Middle frontal gyrus (tissue), 1 donor: ENCODE data around the gene TOMM40L.
"Not testable (repeated sequence)": the region's sequence is repeated elsewhere in the genome, so short reads cannot be mapped to it uniquely, and the experiment has no call there.

Experiments used
- DNase-seq: peaks from one replicate; pipeline ENCODE4 v3.0.0-alpha.2; 2015; ENCODE audit warnings: low spot score; ENCODE audit errors: extremely low spot score

Gene TOMM40L

DNA sequence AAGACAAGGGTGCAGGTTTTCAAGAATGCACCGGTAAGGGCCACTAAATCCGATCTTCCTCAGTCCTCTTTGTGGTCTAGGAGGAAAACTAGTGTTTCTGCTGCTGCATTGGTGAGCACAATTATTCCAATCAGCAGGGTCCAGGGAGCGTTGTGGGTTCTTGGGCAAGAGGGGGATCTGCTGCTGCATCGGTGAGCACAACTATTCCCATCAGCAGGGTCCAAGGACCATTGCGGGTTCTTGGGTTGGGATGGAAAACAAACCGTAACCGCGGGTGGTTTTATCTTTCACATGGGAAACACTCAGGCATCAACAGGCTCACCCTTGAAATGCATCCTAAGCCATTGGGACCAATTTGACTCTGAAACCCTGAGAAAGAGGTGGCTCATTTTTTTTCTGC, 25.7 kb downstream of the TOMM40L start:
- DNase-seq: no peak

DNA sequence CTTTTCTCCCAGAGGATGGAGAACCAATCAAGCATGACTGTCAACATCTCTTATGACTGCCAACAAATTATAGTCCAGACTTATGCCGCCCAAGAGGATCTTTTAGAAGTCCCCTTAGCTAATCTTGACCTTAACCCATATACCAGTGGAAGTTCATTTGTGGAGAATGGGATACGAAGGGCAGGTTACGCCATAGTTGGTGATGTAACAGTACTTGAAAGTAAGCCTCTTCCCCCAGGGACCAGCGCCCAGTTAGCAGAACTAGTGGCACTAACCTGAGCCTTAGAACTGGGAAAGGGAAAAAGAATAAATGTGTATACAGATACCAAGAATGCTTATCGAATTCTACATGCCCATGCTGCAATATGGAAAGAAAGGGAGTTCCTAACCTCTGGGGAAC, 29.4 kb downstream of the TOMM40L start:
- DNase-seq: not testable (repeated sequence)

DNA sequence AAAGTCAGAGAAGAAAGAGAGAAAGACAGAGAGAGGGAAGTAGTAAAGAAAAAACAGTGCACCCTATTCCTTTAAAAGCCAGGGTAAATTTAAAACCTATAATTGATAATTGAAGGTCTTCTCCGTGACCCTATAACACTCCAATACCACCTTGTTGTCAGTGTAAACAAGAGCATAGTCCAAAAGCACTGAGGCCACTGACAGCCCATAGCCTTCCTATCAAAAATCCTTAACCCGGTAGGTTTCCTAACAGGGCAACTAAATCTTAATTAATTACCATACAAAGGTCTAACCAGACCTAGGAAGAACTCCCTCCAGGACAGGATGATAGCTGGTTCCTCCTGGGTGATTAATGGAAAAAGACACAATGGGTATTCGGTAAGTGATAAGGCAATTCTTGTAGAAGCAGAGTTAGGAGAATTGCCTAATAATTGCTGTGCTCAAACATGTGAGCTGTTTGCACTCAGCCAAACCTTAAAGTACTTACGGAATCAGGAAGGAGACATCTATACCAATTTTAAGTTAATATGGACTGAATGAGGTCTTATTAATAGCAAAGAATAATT, 30.2 kb downstream of the TOMM40L start:
- DNase-seq: not testable (repeated sequence)

DNA sequence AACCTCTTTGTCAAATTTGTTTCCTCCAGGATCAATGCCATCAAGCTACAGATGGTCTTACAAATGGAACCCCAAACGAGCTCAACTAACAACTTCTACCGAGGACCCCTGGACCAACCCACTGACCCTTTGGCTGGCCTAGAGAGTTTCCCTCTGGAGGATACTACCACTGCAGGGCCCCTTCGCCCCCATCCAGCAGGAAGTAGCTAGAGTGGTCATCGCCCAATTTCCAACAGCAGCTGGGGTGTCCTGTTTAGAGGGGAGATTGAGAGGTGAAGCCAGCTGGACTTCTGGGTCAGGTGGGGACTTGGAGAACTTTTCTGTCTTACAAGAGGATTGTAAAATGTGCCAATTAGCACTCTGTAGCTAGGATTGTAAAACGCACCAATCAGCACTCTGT, 31.2 kb downstream of the TOMM40L start:
- not testable (repeated sequence) for DNase-seq

DNA sequence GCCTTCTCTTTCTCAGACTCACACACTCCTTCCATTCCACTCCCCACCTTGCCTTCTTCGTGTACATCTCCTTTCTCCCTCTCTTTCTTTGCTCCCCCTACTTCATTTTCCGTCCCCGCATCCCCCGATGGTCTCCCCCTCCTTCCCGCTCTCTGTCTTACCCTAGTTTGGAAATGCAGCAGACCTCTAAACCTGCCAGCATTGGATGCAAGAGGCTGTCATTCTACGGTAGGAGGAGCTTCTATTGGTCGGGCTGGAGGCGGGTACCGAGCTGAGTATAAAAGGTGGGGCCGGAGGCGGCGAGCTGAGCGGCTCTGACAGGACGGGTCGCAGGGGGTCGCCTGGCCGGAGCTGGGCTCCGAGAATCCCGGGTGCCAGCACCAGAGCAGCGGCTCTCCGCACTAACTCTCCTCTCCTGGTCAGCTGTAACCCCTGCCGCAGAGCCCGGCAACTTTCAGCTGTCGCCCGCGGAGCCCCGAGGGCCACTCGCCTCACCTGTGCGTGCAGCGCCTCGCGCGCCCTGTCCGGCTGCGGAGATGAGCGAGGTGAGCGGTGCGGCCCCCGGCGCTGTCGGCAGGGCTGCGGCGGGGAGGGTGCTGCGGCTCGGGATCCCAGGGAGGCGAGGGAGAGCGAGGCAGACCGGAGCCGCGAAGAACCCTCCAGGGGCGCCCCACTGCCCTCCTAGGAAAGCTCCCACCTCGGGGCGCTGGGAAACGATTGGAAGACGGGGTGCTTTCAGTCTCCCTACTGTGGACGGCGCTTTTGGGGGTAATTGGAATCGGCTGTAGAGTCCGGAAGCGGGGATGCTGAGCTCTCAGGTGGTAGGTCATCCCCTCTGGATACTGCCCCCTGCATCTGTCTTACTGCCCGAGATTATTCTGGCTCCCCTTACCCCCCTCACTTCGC, 32.8 kb downstream of the TOMM40L start, which contains the start of gene PCP4L1:
Gene PCP4L1, plus strand, starts transcription at position 307 of the 906 bp plus-strand sequence. Its CDS starts 230 bp downstream, at position 537.
- DNase-seq: no peak

DNA sequence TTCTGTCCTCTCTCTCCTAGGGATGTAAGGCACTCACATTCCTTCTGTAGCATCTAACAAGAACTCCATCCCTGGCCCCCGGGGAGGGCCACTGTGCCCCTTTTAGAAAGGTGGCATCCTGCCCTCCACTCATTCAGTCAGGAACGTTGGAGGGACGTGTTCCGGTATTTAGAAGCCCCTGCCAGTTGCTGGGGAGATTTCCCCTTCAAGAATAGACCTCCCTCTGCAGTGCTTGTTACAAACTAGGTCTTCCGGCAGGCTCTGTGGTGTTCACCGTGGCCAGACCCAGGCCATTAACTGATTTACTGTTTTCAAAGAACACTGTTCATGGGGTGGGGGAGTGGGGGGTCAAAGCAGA, 33.5 kb downstream of the TOMM40L start:
- no peak for DNase-seq

DNA sequence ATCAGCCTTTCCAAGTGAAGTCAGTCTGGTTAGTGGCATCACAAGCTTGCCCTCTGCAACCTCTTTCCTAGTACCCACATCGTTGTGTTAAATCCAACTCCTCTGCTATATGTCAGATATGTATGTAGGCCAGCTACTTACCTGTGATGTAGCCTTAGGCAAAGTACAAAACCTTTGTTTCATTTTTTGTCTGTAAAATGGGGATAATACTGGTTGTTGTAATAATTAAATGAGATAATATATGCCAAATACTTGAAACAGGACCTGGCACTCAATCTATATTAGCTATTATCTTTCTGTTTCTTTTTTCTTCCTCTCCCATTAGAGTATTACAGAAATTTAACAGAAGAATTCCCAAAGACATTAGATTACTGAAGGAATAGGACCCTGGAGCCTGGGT, 33.9 kb downstream of the TOMM40L start:
- no peak for DNase-seq

DNA sequence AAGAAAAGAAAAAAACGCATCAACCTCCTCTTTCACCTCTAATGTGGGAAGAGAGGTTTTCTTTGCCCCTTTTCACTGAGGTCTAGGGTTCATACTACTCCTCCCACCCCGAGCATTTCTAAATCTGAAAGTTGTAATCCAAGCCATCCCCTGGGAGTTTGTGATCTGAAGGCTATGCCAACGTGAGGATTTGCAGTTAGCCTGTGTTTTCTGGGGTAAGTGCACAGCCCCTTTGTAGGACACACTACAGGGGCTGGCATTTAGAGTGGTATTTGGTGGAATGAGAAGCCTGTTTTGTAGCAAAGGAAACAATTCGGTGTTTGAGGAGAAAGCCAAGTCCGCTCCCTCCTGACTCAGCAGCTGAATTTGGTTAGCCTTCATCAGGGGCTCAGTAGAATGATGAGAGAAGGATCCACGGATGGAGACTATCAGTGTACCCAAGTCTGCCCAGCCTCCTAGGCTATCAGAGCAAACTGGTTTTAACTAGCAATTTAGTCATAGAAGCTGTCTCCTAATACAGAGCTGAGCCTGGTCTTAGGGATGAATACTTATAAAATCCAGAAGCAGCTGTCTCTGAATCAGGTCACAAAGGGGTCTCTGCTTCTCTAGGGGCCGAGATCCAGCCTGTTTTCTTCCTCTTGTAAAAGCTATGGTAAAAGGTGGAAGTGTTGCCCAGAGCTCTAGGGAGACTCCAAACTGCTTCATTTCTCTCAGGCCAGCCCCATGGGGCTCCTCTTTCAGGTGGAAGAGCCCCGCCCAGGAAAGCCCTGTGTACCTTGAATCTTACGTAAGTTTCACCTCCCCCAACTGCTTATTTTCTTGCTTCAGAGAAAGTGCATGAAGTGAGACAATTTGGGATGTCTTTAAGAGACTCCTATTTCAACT, 34.8 kb downstream of the TOMM40L start:
- no peak for DNase-seq

DNA sequence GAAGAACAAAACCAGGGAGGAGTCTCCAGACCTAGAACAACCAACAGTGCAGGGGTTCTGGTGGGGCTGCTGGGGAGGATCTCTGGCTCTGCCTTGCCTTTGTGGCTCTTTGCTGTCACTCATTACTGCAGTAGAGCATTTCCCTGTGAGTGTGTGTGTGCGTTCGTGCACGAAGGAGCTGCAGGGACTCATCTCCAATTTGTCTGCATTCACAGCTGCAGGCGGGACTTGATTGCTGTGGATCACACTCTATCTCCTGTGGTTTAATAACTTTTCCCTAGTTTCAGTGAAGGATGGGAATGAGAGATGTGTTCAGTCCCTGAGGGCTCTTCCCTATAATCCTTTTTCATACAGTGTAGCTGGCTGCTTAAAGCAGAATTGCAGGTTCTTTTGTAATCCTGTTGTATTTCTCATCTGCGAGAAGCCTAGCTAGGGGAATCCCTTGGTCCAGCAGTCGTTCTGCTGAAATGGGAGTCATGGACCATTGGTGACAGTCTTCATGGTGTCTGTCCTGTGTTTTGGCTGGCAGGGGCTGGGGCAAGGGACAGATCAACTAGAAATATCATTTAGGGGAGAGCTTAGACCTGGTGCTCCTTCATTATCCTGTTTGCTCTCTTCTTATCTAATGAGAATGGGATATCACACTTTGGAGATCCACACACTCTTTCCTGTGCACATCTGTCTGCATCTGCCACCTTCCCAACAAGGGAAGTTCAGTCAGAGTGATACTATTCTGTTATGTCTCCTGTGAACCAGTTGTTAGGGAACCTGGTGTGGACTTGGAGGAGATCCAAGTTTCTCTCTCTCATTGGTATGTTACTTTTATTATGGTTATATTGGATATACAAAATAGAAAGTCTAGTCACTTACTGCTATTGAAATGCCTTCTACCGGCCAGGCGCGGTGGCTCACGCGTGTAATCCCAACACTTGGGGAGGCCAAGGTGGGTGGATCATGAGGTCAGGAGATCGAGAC, 35.7 kb downstream of the TOMM40L start:
- no peak for DNase-seq

DNA sequence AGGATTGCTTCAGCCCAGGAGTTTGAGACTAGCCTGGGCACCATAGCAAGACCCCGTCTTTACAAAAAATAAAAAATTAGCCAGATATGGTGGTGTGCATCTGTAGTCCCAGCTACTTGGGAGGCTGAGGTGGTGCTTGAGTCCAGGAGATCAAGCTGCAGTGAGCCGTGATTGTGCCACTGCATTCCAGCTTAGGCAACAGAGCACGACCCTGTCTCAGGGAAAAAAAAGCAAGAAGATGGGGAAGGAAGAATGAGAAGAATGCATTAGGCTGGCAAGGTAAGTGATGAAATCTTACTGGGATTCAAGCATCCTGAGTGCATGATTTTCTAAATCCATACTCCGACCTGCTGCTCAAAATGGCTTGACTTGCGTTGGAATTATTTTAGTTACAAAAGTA, 39.4 kb downstream of the TOMM40L start:
- DNase-seq: no peak

DNA sequence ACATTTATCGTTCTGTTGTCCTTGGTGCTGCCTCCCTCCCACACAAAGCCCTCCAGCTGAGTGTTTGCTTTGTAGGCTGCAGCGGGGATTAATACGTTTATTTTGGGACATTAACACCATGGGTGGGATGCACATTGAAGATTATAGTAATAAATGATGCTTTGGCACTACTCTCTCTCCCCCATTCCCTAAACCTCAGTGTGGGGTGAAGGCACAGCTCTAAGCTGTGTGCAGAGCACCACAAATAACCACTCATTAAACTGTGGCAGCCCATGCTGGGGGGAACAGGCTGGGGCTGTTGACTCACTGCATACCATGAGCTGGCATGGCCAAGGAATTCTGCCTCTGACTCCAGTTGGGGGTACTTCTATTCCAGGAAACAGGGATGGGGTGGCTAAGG, 40.3 kb downstream of the TOMM40L start:
- no peak for DNase-seq

DNA sequence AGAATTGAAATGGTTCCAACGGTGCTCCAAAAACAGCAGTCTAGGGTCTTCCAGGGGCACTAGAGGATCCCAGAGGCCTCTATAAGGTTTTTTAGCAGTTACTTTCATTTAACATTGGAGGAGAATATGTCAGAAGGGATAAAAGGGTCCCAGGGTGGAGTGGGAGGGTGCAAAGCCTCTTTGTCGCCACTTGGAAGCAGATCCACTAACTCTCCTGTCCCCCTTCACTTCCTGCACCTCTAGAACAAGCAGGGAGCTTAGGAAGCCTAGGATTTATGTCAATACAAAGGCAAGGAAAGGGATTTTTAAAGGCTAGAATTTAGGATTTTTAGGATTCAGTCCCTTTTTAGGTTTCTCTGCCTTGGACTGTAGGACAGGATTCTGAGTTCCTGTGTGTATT, 41.0 kb downstream of the TOMM40L start:
- DNase-seq: no peak

DNA sequence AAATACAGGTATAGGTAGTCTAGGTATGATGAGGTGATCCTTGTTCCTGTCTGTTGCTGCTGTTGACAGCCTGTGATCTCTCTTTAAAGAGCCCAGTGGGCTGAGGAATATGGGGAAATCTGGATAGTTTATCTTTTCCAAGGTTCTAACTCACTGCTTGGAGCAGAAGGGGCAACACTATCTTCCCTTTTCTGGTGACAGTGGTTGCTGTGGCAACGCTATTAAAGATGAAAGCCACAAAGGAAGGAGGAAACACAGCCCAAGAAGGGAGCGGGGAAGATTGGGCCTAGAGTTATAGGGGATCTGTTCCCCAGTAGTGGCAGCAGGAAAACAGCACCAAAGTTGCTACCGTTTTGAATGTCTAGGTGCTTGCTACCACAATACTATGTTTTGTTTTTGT, 41.5 kb downstream of the TOMM40L start:
- DNase-seq: no peak

DNA sequence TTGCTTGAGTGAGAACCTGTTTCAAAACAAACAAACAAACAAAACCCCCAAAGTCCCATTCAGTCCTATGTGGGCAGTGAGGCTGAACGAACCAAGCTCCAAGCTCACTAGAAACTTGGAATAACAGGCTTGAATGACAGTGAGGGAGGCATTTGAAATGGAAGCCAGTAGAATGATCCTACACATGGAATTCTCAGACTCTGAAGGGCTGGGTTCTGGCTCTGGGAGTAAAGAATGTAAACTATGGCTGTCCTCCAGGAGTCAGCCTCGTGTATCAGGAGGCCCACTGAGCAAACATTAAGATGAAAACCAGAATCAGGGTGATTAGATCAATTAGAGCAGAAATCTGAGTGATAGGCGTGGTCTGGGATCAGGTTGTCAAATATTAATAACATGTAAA, 47.5 kb downstream of the TOMM40L start:
- DNase-seq: no peak

DNA sequence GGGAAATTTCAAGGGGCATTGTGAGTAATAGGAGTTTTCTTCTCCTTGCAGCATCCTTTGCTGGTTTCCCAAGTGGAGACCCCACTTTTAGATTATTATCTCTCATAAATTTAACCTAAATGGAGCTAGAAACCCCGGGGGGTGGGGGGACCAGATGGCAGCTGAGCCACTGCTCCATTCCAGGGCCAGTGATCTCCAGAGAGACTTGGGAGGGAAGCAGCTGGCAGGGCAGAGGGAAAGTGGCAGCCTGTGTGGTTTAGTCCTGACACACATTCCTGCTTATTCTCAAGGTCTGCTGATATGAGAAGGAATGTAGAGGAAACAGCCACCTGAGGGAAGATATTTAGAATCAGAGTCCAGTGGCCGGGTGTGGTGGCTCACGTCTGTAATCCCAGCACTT, 49.0 kb downstream of the TOMM40L start:
- no peak for DNase-seq
